ENCODE results near the gene CTNNA2. TPM values are rescaled to one million over a fixed set of nuclear protein-coding genes. Genes with fewer than 3 reads are reported as not detected.

The CTNNA2 gene
- polyA plus RNA-seq, 2 of the 4 experiments (the other 2 are of a cell fraction): 0.50 to 0.94 TPM

DNA sequence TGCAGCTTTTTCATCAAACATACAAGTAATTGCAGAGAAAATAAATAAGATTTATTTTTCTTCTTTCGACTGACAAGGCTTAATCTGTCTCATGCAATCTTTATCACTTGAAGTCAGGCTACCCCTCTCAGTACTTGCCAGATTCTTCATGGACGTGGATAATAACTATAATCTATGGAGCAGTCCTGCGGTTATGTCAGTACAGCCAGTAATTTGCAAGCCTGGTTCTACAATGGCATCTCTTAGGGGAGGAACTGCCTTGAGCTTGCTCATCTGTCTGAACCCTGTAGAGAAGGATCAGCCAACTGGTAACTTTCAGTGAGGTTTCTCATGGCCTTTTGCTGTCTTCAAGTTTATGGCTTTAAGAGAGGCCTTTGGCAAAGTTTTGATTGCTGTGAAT, 827.2 kb downstream of the CTNNA2 start:
- Histone ChIP-seq H3K4me3 (no peak overlapping the region), H3K4me2 (no peak overlapping the region), H3K4me1 (no peaks in the 10 kb centered on the region), H3K27ac (no peak overlapping the region), H3K9me3 (no peaks in the 10 kb centered on the region; the same call in 2 of the 3 replicates)
- no peak for FAIRE-seq
- CTCF ChIA-PET: no interaction called here
- POLR2A ChIA-PET: no interaction called here
- no peak for TF ChIP-seq KDM5A (IDR thresholded peaks at IDR 0.05)
- no peak for TF ChIP-seq JUNB (IDR thresholded peaks at IDR 0.05)
- no peak for TF ChIP-seq FOXS1 (CRISPR knock-in tag; IDR thresholded peaks at IDR 0.05)
- no peak for DNase-seq (ENCODE audit: low read depth in 1 of 2, low spot score in 1 of 2)
- WGBS (ENCODE audit: missing lambda C conversion rate): 6% methylated on average over 3 of the region's 3 CpGs
- ATAC-seq: no peak

DNA sequence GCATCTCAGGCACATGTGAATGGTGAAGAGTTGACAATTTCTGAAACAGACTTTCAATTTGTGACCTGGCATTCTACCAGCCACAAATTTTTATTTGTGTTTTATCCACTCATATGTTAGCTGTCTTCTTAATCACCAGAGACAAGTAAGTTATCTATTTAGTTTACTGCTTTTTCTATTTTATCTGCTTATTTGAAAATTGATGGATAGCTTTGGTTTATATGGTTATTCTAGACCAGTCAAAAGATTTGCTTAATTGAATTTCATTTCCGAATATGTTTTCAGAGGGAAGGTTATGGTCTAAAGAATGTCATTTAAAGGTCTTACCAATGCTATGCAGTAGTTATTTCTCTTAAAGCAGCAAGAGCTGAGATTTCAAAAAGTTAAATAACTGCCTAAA, 835.2 kb downstream of the CTNNA2 start:
- WGBS (ENCODE audit: missing lambda C conversion rate): 22% methylated on average over 1 of the region's 1 CpG
- Histone ChIP-seq H3K4me2 (no peak overlapping the region), H3K9me3 (0 out of 3 replicates have a peak, but pooled peaks cover 5% of the 10 kb centered on the region), H3K4me3 (no peak overlapping the region), H3K27ac (no peak overlapping the region), H3K4me1 (no peaks in the 10 kb centered on the region)
- TF ChIP-seq PHF8 (IDR thresholded peaks at IDR 0.05; ENCODE audit: borderline replicate concordance, low read depth) (no peak), POLR2AphosphoS2 (conservative IDR thresholded peaks at IDR 0.05; ENCODE audit: low read length) (no peak)
- FAIRE-seq (no peak), ATAC-seq (no peak), DNase-seq (ENCODE audit: low read depth in 1 of 2, low spot score in 1 of 2) (no peak)
- CTCF ChIA-PET: interaction anchor here (0.6 kb wide), 1 partner anchor 1473 kb away, joined by 3 read pairs; no protein-coding TSS in a partner anchor
- POLR2A ChIA-PET: no interaction called here

DNA sequence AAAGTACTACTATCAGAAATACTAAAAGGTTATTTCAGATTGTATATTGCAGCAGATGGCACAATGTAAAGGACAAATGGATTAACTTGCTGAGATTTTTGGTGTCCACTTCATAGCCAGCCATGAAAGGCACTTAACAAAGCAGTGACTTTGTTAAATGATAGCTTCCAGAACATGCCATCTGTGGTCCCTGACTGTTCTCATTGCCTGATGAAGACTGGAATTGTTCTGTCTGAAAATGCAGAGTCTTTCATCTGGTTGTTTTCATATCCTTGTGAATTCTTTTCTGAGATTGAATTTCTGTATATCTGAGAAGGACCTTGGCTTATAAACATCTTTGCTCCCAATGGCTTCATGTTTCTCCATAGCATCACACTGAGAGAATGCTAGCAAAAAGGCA, 836.1 kb downstream of the CTNNA2 start:
- Histone ChIP-seq H3K4me2 (no peak overlapping the region), H3K4me1 (no peaks in the 10 kb centered on the region), H3K27ac (no peak overlapping the region), H3K4me3 (no peak overlapping the region), H3K9me3 (0 out of 3 replicates have a peak, but pooled peaks cover 5% of the 10 kb centered on the region)
- ChIA-PET POLR2A (no interaction called here), CTCF (no interaction called here)
- DNase-seq (ENCODE audit: low read depth in 1 of 2, low spot score in 1 of 2) (no peak), ATAC-seq (no peak), FAIRE-seq (no peak)
- TF ChIP-seq ZNF302 (CRISPR knock-in tag; IDR thresholded peaks at IDR 0.05) (no peak), SMC3 (IDR thresholded peaks at IDR 0.05) (no peak), HEYL (CRISPR knock-in tag; IDR thresholded peaks at IDR 0.05) (no peak), HDAC2 (IDR thresholded peaks at IDR 0.05) (no peak), TP53 (CRISPR knock-in tag; IDR thresholded peaks at IDR 0.05) (no peak), CBX8 (IDR thresholded peaks at IDR 0.05) (no peak), JUN (IDR thresholded peaks at IDR 0.05) (no peak)
- TF ChIP-seq, protein P1, sequence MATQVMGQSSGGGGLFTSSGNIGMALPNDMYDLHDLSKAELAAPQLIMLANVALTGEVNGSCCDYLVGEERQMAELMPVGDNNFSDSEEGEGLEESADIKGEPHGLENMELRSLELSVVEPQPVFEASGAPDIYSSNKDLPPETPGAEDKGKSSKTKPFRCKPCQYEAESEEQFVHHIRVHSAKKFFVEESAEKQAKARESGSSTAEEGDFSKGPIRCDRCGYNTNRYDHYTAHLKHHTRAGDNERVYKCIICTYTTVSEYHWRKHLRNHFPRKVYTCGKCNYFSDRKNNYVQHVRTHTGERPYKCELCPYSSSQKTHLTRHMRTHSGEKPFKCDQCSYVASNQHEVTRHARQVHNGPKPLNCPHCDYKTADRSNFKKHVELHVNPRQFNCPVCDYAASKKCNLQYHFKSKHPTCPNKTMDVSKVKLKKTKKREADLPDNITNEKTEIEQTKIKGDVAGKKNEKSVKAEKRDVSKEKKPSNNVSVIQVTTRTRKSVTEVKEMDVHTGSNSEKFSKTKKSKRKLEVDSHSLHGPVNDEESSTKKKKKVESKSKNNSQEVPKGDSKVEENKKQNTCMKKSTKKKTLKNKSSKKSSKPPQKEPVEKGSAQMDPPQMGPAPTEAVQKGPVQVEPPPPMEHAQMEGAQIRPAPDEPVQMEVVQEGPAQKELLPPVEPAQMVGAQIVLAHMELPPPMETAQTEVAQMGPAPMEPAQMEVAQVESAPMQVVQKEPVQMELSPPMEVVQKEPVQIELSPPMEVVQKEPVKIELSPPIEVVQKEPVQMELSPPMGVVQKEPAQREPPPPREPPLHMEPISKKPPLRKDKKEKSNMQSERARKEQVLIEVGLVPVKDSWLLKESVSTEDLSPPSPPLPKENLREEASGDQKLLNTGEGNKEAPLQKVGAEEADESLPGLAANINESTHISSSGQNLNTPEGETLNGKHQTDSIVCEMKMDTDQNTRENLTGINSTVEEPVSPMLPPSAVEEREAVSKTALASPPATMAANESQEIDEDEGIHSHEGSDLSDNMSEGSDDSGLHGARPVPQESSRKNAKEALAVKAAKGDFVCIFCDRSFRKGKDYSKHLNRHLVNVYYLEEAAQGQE (IDR thresholded peaks at IDR 0.05): no peak

DNA sequence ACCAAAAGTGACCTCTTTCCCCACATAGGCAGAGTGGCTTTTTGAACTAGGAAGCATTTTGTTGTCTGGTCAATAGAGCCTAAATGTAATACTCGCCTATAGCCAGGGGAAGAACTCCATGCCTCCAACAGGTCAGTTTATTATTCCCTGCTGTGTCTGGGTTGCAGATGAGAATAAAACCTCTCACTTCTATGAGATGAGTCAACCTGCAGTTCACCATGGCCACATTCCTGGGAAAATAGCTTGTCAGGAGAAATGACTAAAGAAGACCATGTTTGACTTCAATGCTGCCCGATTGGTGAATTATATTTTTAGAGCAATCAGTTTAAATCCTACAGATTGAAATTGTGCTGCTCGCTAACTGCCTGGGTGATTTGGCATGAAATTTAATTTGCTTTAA, 838.4 kb downstream of the CTNNA2 start:
- Histone ChIP-seq H3K27ac (no peak overlapping the region), H3K4me1 (no peaks in the 10 kb centered on the region), H3K4me3 (no peak overlapping the region), H3K4me2 (no peak overlapping the region), H3K9me3 (0 out of 3 replicates have a peak, but pooled peaks cover 5% of the 10 kb centered on the region)
- ATAC-seq (no peak), FAIRE-seq (no peak), DNase-seq (ENCODE audit: low read depth in 1 of 2, low spot score in 1 of 2) (no peak)
- TF ChIP-seq RCOR1 (IDR thresholded peaks at IDR 0.05; ENCODE audit: low read depth, low read length) (no peak), KDM5A (IDR thresholded peaks at IDR 0.05) (no peak), NR3C1 (IDR thresholded peaks at IDR 0.05) (no peak), GATA3 (IDR thresholded peaks at IDR 0.05; ENCODE audit: borderline replicate concordance) (no peak), CEBPB (IDR thresholded peaks at IDR 0.05) (no peak), BHLHE40 (IDR thresholded peaks at IDR 0.05; ENCODE audit: low read depth, low read length) (no peak), CBX8 (IDR thresholded peaks at IDR 0.05) (no peak), ZC3H11A (IDR thresholded peaks at IDR 0.05) (no peak), ZFP36 (IDR thresholded peaks at IDR 0.05; ENCODE audit: borderline replicate concordance, partially characterized antibody) (no peak), TFCP2L1 (CRISPR knock-in tag; IDR thresholded peaks at IDR 0.05) (no peak), EHF (CRISPR knock-in tag; IDR thresholded peaks at IDR 0.05) (no peak), POLR2AphosphoS2 (conservative IDR thresholded peaks at IDR 0.05; ENCODE audit: low read length) (no peak)
- TF ChIP-seq, protein P2, sequence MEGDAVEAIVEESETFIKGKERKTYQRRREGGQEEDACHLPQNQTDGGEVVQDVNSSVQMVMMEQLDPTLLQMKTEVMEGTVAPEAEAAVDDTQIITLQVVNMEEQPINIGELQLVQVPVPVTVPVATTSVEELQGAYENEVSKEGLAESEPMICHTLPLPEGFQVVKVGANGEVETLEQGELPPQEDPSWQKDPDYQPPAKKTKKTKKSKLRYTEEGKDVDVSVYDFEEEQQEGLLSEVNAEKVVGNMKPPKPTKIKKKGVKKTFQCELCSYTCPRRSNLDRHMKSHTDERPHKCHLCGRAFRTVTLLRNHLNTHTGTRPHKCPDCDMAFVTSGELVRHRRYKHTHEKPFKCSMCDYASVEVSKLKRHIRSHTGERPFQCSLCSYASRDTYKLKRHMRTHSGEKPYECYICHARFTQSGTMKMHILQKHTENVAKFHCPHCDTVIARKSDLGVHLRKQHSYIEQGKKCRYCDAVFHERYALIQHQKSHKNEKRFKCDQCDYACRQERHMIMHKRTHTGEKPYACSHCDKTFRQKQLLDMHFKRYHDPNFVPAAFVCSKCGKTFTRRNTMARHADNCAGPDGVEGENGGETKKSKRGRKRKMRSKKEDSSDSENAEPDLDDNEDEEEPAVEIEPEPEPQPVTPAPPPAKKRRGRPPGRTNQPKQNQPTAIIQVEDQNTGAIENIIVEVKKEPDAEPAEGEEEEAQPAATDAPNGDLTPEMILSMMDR (IDR thresholded peaks at IDR 0.05): no peak
- WGBS (ENCODE audit: missing lambda C conversion rate): 7% methylated on average over 3 of the region's 3 CpGs
- ChIA-PET POLR2A (no interaction called here), CTCF (no interaction called here)

All from A549 (cell line).